Transverse colon (tissue), 4 donors: ENCODE measurements around the gene MORC3.

ENCODE experiments used
- CTCF ChIP-seq, 5 experiments: fragments of 200-600 bp in 3 of 5; fragments of 450-650 bp in 2 of 5; sonication (generic) in 3 of 5; IDR thresholded peaks; 1 replicate in 2 of 5; 2 replicates in 3 of 5; pipeline ENCODE4 v1.5.1; 2016 to 2017; ENCODE audit warnings: antibody characterized with exemption in 5 of 5, inconsistent platforms in 3 of 5, mild to moderate bottlenecking in 2 of 5, moderate library complexity in 1 of 5
- EP300 ChIP-seq: sonication (generic); formaldehyde crosslinking; IDR thresholded peaks from one replicate; pipeline ENCODE4 v1.6.1; 2017; ENCODE audit warnings: antibody characterized with exemption, low read depth
- POLR2A ChIP-seq: fragments of 450-650 bp; IDR thresholded peaks from one replicate; pipeline ENCODE4 v1.6.1; 2016; ENCODE audit warnings: antibody characterized with exemption, mild to moderate bottlenecking, moderate library complexity
- POLR2AphosphoS5 ChIP-seq, 3 donors: sonication (generic); formaldehyde crosslinking; IDR thresholded peaks; one replicate each; pipeline ENCODE4 v1.6.1; 2016; ENCODE audit warnings: antibody characterized with exemption in 3 of 3

GRCh38 chr21:36297406-36297937 is 22.5 kb upstream of the MORC3 start:
- TF ChIP-seq CTCF (IDR thresholded peaks at IDR 0.05) (no peak), EP300 (no peak), POLR2A (no peak), POLR2AphosphoS5 (IDR thresholded peaks at IDR 0.05) (no peak)
